ENCODE data around the gene CHST13. TPM values are rescaled to one million over a fixed set of nuclear protein-coding genes. Genes with fewer than 3 reads are reported as not detected.
A peak's percentile ranks its signal among the peaks of the same experiment; 100 is the strongest.

Gene CHST13
- not detected for polyA plus RNA-seq (2012; ENCODE audit: low read depth, missing spikeins)

- FAIRE-seq (no peak), DNase-seq (ENCODE audit: insufficient read length, low spot score) (no peak)
- TF ChIP-seq POLR2AphosphoS5 (IDR thresholded peaks at IDR 0.05; ENCODE audit: low read depth, low read length) (no peak), POLR2A (IDR thresholded peaks at IDR 0.05; ENCODE audit: low read depth, low read length) (no peak), SPI1 (IDR thresholded peaks at IDR 0.05; ENCODE audit: low read depth, low read length) (no peak), TAF1 (IDR thresholded peaks at IDR 0.05; ENCODE audit: low read depth, low read length) (no peak), PAX5 (IDR thresholded peaks at IDR 0.05; ENCODE audit: insufficient read depth, low read length, severe bottlenecking) (no peak), POU2F2 (IDR thresholded peaks at IDR 0.05; ENCODE audit: low read depth, low read length) (no peak)
Measured at GRCh38 chr3:126523745-126524428, at the start of gene CHST13. Gene CHST13 (plus strand): TSS chr3:126524155. CDS start chr3:126524333, 178 bp downstream.

GRCh38 chr3:126474498-126475412 lies 49.2 kb upstream of the CHST13 start:
- DNase-seq (ENCODE audit: insufficient read length, low spot score) (peak; percentile 60), FAIRE-seq (no peak)
- TF ChIP-seq PAX5 (IDR thresholded peaks at IDR 0.05; ENCODE audit: insufficient read depth, low read length, severe bottlenecking) (no peak), POLR2AphosphoS5 (IDR thresholded peaks at IDR 0.05; ENCODE audit: low read depth, low read length) (no peak; the same call in 1 of the 2 replicates), POLR2A (IDR thresholded peaks at IDR 0.05; ENCODE audit: low read depth, low read length) (no peak), SPI1 (IDR thresholded peaks at IDR 0.05; ENCODE audit: low read depth, low read length) (no peak), TAF1 (IDR thresholded peaks at IDR 0.05; ENCODE audit: low read depth, low read length) (no peak)

- DNase-seq (ENCODE audit: insufficient read length, low spot score) (peak; percentile 100), FAIRE-seq (peak; percentile 99)
- TF ChIP-seq POLR2AphosphoS5 (IDR thresholded peaks at IDR 0.05; ENCODE audit: low read depth, low read length) (peak; percentile 54), POLR2A (IDR thresholded peaks at IDR 0.05; ENCODE audit: low read depth, low read length) (peak; percentile 57; the same call in 1 of the 2 replicates), SPI1 (IDR thresholded peaks at IDR 0.05; ENCODE audit: low read depth, low read length) (no peak), TAF1 (IDR thresholded peaks at IDR 0.05; ENCODE audit: low read depth, low read length) (no peak; the same call in 1 of the 2 replicates)
Measured at GRCh38 chr3:126475413-126476114, 48.4 kb upstream of the CHST13 start, which contains the start of gene ZXDC. Gene ZXDC (minus strand): TSS chr3:126475891. CDS start chr3:126475865, 26 bp downstream.

GRCh38 chr3:126476166-126477060 lies 47.5 kb upstream of the CHST13 start:
- FAIRE-seq (no peak), DNase-seq (ENCODE audit: insufficient read length, low spot score) (no peak)
- TF ChIP-seq TAF1 (IDR thresholded peaks at IDR 0.05; ENCODE audit: low read depth, low read length), result no peak
- no peak for TF ChIP-seq POU2F2 (IDR thresholded peaks at IDR 0.05; ENCODE audit: low read depth, low read length)
- TF ChIP-seq PAX5 (IDR thresholded peaks at IDR 0.05; ENCODE audit: insufficient read depth, low read length, severe bottlenecking), result no peak
- no peak for TF ChIP-seq POLR2A (IDR thresholded peaks at IDR 0.05; ENCODE audit: low read depth, low read length)
- no peak for TF ChIP-seq POLR2AphosphoS5 (IDR thresholded peaks at IDR 0.05; ENCODE audit: low read depth, low read length)
- TF ChIP-seq SPI1 (IDR thresholded peaks at IDR 0.05; ENCODE audit: low read depth, low read length), result no peak

- FAIRE-seq (no peak), DNase-seq (ENCODE audit: insufficient read length, low spot score) (no peak)
- TF ChIP-seq SPI1 (IDR thresholded peaks at IDR 0.05; ENCODE audit: low read depth, low read length), result no peak
- no peak for TF ChIP-seq POU2F2 (IDR thresholded peaks at IDR 0.05; ENCODE audit: low read depth, low read length)
- no peak for TF ChIP-seq PAX5 (IDR thresholded peaks at IDR 0.05; ENCODE audit: insufficient read depth, low read length, severe bottlenecking)
- TF ChIP-seq TAF1 (IDR thresholded peaks at IDR 0.05; ENCODE audit: low read depth, low read length), result no peak
- no peak for TF ChIP-seq POLR2AphosphoS5 (IDR thresholded peaks at IDR 0.05; ENCODE audit: low read depth, low read length)
- no peak for TF ChIP-seq POLR2A (IDR thresholded peaks at IDR 0.05; ENCODE audit: low read depth, low read length)
Measured at GRCh38 chr3:126477061-126477380, 46.9 kb upstream of the CHST13 start.

GRCh38 chr3:126478581-126479310 lies 45.2 kb upstream of the CHST13 start:
- FAIRE-seq (no peak), DNase-seq (ENCODE audit: insufficient read length, low spot score) (no peak)
- no peak for TF ChIP-seq PAX5 (IDR thresholded peaks at IDR 0.05; ENCODE audit: insufficient read depth, low read length, severe bottlenecking)
- TF ChIP-seq POLR2A (IDR thresholded peaks at IDR 0.05; ENCODE audit: low read depth, low read length), result no peak
- no peak for TF ChIP-seq SPI1 (IDR thresholded peaks at IDR 0.05; ENCODE audit: low read depth, low read length)
- no peak for TF ChIP-seq POU2F2 (IDR thresholded peaks at IDR 0.05; ENCODE audit: low read depth, low read length)
- TF ChIP-seq POLR2AphosphoS5 (IDR thresholded peaks at IDR 0.05; ENCODE audit: low read depth, low read length), result no peak
- TF ChIP-seq TAF1 (IDR thresholded peaks at IDR 0.05; ENCODE audit: low read depth, low read length), result no peak

GRCh38 chr3:126479642-126480041 lies 44.3 kb upstream of the CHST13 start:
- no peak for FAIRE-seq
- TF ChIP-seq POU2F2 (IDR thresholded peaks at IDR 0.05; ENCODE audit: low read depth, low read length), result no peak
- TF ChIP-seq PAX5 (IDR thresholded peaks at IDR 0.05; ENCODE audit: insufficient read depth, low read length, severe bottlenecking), result no peak
- TF ChIP-seq POLR2AphosphoS5 (IDR thresholded peaks at IDR 0.05; ENCODE audit: low read depth, low read length), result no peak
- TF ChIP-seq SPI1 (IDR thresholded peaks at IDR 0.05; ENCODE audit: low read depth, low read length), result no peak
- no peak for TF ChIP-seq POLR2A (IDR thresholded peaks at IDR 0.05; ENCODE audit: low read depth, low read length)
- no peak for TF ChIP-seq TAF1 (IDR thresholded peaks at IDR 0.05; ENCODE audit: low read depth, low read length)
- DNase-seq (ENCODE audit: insufficient read length, low spot score), result no peak
